Measurements from ENCODE around the gene DPAGT1.

Gene DPAGT1

DNA sequence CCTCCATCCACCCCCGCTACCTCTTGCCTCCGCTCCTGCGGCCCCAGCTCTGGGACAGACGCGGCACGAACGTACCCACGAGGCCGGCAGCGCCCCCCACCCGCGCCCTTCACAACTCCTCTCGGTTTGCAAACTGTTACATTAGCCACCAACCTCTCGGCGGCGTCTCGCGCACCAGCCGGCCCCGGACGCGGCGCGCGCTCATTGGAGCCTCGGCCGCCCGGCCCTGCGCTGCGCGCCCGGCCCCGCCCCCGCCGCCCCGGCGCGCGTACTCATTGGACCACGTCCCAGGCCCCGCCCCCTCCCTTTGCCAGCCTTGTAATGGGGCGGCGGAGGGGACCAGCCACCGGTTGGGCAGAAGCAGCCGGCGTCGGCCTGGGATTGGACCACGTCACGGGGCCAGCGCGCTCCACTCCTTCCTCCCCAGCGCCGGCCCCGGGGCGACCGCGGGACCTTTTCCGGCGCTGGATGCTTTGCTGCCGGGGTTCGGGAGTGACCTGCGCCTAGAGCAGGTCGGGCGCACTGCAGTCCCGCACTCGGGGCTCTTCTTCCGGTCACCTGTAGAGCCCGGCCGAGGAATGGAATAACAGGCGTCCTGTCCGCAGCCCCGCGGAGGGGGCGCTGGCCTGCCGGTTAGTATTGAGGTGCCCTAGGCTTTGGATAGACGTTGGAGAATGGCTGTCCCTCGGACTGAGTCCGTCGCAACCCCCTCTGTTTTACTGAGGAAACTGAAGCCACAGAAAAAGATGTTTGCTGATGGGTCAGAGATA lies 44.5 kb downstream of the DPAGT1 start, which contains the start of gene HYOU1:
TSS of gene HYOU1 (minus strand) at position 206 of the 770 bp plus-strand sequence. CDS start 1,045 bp downstream, outside the sequence.
- DNase-seq (ENCODE audit: low read depth): peak; percentile 91

DNA sequence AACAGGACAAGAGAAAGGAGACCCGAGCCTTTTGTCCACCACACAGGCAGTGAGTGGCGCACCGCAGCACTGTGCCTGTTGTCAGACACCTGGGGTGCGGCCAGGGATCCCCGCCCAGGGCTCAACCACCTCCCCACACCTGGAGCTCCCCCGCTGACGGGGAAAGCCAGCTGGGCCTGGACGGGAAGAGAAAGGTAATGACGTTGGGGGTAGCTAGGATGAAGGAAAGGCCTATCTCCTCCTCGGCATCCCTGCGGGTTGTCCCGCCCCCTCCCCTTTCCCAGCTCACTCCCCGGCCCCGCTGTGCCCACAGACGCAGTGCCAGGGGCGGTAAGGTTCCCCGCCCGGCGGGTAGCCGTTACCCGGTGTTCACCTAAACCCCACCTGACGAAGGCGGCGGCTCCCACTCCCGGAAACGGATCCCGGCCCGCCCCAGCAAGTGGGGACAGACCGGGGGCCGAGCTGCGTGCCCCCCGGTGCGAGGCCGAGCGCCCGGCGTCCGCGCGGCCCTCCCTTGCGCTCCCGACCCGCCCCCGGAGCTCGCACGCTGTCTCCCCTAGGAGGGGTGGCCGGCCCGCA lies 45.1 kb downstream of the DPAGT1 start:
- DNase-seq (ENCODE audit: low read depth): no peak

DNA sequence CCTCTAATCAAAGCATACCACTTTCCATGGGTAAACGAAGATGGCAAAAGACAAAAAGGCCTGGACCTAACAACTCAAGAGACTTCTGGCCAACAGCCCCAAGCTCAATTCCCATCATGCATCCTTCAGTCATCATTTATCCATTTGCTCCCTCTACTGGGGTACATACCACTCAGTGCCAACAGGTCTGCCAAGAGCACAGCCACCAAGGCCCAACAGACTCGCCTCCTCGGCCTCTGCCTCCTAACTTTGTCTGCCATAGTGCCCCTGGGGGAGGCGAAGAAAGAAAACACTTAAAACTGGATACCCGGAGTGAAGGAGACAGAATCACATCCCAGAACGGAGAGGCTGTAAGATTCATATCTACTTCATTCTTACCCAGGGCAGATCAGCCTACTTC lies 45.8 kb downstream of the DPAGT1 start:
- peak; percentile 27 for DNase-seq (ENCODE audit: low read depth)

DNA sequence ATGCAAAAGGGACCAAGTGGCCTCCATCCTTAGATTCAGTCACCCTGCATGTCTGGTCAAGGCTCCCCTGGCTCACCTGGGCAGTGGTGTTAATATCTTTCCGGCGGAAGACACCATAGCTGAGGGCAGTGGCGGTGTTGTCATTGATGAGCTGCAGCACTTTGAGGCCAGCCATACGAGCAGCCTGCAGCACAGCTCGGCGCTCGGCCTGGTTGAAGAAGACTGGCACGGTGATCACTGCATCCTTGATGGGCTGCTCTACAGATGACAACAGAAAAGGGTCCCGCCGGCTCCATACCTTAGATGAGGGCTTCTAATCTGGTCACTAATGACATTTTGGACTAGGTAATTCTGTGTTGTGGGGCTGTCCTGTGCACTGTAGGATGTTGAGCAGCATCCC lies 47.2 kb downstream of the DPAGT1 start:
- no peak for DNase-seq (ENCODE audit: low read depth)

DNA sequence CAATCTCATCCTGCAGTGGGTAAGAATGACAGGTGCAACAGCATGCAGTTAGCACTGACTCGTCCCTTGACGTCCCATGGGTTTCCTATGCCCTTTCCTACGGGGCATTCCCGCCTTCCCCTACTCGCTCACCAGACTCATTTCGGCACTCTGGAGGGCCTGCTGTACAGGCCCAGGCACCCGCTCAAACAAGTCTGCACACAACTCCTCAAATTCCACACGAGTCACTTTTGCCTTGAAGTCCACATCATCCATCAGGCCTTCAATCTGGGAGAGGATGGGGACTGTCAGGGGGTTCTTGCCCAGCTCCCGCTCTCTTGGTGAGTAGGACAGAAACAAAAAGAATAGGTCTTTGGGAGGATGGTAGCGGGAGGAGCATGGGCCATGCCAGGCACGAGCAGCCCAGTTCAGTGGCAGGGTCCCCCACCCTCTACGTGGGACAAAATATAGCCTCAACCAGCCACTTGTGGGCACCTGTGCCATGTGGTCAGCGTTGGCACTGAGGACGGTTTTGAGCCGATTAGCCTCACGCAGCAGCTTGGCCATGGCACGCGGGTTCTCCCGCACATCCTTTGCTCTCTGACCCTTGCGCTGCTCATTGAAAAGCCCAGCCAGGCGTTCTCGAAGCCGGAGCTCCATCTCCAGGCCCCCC lies 49.4 kb downstream of the DPAGT1 start:
- no peak for DNase-seq (ENCODE audit: low read depth)

DNA sequence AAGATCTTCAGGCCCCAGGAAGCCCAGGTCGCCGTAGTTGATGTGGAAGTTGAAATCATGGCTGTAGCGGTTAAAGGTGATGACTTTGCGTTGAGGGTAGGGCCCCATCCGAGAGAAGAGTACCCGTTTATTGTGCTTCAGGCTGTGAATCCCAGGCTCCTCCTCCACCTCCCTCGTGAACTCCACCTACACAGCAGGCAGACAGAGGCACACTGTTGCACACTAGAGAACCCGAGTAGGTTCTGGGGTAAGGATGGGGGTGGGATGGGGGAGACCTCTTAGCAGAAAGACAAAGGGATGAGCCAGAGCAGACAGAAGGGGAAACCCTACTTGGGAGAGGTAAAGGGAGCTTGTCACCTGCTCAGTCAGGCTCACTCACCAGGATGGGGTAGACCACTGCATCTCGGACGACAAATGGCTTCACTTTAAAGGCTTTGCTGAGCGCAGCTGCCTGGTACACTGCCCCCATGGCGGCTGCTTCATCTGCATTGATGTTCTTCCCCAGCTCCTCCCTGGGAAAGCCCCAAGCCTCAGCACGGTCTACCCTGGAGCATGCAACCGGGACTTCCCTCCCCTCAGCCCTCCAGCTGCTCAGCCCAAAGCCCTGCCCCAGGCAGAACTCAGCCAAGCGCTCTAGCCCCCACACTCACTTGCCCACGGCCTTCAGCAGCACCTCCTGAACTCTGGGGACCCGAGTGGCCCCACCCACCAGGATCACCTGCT lies 50.1 kb downstream of the DPAGT1 start:
- DNase-seq (ENCODE audit: low read depth): no peak

DNA sequence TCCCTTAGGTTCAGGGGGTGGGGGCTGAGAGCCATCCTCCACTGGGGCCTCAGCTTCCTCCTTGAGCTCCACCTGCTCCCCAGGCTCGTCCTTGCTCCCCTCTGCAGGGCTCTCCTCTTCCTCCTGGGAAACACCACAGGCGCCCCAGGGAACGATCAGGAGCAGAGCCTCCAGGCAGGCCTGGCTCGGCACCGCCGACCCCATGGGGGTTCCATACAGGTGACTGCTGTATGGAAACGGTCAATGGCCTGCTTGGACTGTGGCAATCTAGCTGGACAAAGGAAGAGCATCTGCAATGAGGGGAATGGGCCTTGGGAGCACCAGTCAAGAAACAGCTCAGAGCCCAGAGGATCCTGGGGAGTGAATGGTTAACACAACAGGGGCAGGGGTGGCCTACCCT lies 52.6 kb downstream of the DPAGT1 start:
- DNase-seq (ENCODE audit: low read depth): no peak

DNA sequence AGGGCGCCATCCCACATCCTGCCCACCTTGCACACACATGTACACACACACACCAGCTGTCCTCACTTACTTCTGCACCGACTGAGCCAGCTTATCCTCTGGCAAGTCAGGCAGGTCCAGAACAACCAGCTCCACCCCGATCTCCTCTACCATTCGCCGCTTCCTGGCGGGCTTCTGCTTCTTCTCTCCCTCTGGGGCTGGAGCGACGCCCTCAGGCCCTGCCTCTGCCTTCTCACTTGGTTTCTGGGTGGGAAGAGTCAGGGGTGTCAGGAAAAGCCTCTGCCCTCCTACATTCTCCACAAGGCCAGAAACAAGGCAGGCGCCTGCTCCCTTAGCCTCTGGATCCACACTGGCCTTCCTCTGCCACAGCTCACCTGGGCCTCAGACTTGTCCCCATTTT lies 53.0 kb downstream of the DPAGT1 start:
- no peak for DNase-seq (ENCODE audit: low read depth)

DNA sequence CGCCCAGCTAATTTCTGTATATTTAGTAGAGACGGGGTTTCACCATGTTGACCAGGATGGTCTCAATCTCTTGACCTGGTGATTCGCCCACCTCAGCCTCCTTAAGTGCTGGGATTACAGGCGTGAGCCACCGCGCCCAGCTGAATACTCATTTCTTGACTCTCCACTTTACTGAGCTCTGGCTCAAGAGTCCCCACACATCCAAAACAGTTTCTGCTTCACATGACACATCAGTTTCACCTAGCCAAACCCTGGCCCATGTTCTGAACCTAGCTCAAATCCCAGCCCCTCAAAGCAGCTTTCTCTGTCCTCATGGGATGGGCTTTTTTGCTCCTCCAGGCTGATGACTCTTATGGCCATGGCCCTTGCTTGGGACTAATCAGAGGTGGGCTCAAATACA lies 54.4 kb downstream of the DPAGT1 start:
- no peak for DNase-seq (ENCODE audit: low read depth)

Data from fibroblast of the conjunctiva (primary cell).